Subcutaneous adipose tissue (tissue), 4 donors: Measurements from ENCODE around the gene PHOSPHO2. TPM values are rescaled to one million over a fixed set of nuclear protein-coding genes. Genes with fewer than 3 reads are reported as not detected.

ENCODE experiments used
- total RNA-seq, 4 donors: library from RNA; depleted of rRNA; stranded (reverse); fragments of >200 nt; gene quantifications; one replicate each; pipeline ENCODE4 v1.1.0, GENCODE V29; 2016
- TF ChIP-seq, protein P1 (sequence below): fragments of 450-650 bp; IDR thresholded peaks from one replicate; pipeline ENCODE4 v1.5.1; 2016; ENCODE audit warnings: low read depth, mild to moderate bottlenecking, control low read depth, antibody characterized with exemption, moderate library complexity

The PHOSPHO2 gene, protein sequence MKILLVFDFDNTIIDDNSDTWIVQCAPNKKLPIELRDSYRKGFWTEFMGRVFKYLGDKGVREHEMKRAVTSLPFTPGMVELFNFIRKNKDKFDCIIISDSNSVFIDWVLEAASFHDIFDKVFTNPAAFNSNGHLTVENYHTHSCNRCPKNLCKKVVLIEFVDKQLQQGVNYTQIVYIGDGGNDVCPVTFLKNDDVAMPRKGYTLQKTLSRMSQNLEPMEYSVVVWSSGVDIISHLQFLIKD
- total RNA-seq = 10 to 100 TPM in 2 of 4 donors, 1 to 10 TPM in 2; 7.0 to 18.1 (median 10.6) TPM

DNA sequence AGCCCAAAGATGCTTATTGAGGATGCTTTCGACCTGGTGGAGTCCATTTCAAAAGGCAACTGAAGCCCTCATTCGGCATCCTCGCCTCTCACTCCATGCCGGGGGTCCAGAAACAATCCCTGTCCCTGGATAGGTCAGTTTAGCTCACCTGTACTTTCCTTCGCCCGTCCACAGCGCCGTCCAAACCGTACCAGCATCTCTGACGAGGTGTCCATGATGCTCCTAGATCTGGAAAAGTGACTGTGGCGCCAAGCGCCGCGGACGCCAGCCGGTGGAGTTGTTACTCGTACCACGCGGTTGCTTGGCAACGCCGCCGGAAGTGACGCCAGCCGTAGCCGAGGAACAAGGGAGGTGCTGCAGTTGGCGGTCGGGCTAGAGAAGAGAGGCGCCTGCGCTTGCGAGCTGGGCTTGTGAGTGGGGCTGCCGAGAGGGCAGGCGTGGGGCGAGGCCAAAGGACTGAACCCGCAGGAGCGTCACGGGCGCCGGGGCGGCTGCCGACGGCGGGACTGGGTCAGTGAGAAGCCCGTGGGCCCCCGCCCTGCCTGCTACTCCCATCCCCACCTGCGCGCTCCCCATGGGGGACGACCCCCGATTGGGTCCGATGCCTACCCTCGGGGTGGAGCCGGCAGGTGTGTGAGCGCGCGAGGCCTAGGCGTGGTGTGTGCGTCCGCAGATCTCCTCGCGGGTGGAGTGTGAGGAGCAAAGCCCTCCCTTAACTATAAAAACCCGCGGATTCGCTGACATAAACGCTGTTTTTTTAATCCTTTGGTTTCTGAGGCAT is at the start of gene PHOSPHO2, which contains the start of gene CFAP210:
Gene PHOSPHO2 (plus strand): TSS at position 357 of the 781 bp plus-strand sequence. CDS start 6,503 bp downstream, outside the sequence.
Gene CFAP210 (minus strand): TSS at position 293 of the 781 bp plus-strand sequence. CDS start 78 bp downstream, at position 215.
- TF ChIP-seq, protein P1, sequence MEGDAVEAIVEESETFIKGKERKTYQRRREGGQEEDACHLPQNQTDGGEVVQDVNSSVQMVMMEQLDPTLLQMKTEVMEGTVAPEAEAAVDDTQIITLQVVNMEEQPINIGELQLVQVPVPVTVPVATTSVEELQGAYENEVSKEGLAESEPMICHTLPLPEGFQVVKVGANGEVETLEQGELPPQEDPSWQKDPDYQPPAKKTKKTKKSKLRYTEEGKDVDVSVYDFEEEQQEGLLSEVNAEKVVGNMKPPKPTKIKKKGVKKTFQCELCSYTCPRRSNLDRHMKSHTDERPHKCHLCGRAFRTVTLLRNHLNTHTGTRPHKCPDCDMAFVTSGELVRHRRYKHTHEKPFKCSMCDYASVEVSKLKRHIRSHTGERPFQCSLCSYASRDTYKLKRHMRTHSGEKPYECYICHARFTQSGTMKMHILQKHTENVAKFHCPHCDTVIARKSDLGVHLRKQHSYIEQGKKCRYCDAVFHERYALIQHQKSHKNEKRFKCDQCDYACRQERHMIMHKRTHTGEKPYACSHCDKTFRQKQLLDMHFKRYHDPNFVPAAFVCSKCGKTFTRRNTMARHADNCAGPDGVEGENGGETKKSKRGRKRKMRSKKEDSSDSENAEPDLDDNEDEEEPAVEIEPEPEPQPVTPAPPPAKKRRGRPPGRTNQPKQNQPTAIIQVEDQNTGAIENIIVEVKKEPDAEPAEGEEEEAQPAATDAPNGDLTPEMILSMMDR = no peak

DNA sequence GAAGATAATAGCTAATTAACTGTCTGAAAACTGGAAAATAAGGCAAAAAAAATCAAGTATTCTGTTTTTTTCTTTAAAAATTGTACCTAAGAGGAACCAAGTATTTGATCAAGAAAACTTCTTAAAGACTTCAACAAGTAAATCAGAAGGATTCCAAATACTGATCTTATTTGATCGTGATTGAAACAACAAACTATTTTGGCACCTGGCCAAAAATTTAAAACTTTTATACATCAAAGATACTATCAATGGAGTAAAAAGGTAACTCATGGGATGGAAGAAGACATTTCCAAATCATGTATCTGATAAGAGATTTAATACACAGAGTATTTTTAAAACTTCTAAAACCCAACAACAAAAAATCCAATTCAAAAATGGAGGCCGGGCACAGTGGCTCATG is 46.8 kb upstream of the PHOSPHO2 start:
- TF ChIP-seq, protein P1 = no peak

DNA sequence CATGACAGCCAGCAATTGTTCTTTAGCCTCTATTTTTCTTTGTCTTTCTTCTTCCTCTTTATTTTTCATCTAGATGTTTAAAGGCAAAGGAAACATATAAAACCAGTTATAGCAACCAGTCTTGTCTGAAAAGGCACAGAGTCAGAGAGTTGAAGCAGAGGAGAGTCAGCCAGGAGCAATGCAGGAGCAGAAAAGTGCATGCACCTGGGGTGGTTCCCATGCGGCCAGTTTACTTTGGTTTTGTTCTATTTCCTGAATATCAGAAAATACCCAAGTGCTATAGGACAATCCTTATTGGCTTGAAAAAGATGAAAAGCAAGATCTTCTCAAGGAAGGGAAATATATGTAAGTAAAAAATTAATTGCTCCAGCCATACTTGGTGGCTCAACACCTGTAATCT is 45.0 kb upstream of the PHOSPHO2 start:
- TF ChIP-seq, protein P1 = no peak

DNA sequence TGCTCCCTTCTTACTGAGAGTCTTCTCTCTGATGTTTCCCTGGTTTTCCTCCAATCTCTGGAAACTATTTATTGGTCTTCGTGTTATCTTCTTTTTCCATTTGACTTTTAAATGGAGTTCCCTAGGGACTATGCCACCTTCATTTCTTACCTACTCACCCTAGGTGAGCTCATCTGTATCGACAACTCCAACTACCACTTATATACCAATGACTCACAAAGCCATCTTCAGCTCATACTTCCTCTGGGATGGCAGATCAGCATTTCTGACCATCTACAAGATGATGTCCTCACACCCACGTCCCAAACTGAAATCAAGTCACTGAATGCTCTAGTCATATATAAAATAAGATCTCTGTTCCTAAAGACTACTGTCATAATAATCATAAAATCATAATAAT is 40.6 kb upstream of the PHOSPHO2 start:
- TF ChIP-seq, protein P1 = no peak

DNA sequence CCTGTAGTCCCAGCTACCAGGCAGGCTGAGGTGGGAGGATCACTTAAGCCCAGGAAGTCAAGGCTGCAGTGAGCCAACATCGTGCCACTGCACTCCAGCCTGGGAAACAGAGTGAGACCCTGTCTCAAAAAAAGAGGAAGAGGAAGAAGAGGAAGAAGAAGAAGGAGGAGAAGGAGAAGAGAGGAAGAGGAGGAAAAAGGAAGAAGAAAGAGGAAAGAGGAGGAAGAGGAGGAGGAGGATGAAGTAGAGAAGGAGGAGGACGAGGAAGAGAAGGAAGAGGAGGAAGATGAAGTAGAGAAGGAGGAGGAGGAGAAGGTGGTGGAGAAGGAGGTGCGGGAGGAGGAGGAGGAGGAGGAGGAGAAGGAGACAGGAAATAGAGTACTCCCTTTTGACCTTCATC is 38.1 kb upstream of the PHOSPHO2 start:
- TF ChIP-seq, protein P1 = no peak

DNA sequence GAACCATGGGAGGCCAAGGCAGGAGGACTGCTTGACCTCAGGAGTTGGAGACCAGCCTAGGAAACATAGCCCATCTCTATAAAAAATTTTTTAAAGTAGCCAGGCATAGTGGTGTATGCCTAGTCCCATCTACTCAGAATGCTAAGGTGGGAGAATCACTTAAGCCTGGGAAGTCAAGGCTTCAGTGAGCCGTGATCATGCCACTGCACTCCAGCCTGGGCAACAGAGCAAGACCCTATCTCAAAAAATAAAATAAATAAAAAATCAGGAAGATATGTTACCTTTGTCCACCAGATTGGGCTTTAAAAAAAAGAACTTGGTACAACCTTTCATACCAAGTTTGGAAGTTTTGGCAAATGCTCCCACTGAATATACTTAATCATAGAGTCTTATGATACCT is 35.4 kb upstream of the PHOSPHO2 start:
- TF ChIP-seq, protein P1 = no peak

DNA sequence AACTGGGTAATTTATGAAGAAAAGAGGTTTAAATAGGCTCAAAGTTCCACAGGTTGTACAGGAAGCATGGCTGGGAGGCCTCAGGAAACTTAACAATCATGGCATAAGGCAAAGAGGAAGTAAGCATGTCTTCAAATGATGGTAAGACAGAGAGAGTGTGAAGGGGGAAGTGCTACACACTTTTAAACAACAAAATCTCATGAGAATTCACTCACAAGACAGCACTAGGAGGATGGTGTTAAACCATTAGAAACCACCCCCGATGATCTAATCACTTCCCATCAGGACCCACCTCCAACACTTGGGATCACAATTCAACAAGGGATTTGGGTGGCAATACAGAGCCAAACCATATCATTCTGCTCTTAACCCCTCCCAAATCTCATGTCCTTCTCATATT is 34.9 kb upstream of the PHOSPHO2 start:
- TF ChIP-seq, protein P1 = no peak
